Measurements from ENCODE around the gene TCP11. TPM values are rescaled to one million over a fixed set of nuclear protein-coding genes. Genes with fewer than 3 reads are reported as not detected.

The TCP11 gene
- total and polyA plus RNA-seq, 4 donors, result 0.16 to 1.7 (median 0.56) TPM

DNA sequence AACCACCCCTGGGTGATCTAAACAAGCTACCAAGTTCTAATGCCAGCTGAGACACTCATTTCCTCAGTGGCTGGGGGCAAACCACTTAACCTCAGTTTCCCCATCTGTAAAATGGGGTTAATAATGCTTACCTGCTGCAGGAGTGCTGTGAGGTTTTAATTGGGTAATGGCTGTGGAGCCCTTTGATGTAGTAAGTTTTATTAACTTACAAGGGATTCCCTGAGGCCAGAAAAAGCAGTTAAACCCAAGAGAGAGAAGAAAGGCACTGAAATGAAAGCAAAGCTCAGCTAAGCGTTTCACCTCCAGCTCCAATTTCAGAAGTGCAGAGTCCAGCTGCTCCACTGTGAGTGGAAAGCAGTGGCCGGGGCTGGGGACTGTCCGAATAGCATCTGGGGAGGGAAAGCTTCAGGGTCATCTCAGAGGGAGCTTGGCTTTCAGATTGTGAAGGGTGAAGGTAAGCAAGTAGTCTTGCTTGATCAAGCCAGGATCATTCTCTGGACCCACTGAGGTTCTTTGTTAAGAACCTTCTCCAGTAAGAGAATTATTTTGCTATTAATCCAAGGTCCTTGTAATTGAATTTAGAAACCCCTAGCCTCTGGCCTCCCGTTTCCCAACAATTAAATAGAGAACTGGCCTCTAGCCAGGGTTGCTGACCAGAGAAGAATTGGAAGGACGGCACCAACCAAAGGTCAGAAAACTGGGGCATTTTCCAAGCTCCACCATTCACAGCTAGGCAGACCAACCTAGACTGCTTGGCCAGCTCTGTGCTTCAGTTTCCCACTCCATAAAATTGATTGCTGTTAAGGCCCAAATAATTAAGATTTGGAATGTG is 20.9 kb upstream of the TCP11 start:
- ATAC-seq (ENCODE audit: insufficient read depth, low FRiP score), result no peak
- no peak overlapping the region for H3K27ac ChIP-seq (ENCODE audit: low read depth in 1 of 2, low read length in 1 of 2)

DNA sequence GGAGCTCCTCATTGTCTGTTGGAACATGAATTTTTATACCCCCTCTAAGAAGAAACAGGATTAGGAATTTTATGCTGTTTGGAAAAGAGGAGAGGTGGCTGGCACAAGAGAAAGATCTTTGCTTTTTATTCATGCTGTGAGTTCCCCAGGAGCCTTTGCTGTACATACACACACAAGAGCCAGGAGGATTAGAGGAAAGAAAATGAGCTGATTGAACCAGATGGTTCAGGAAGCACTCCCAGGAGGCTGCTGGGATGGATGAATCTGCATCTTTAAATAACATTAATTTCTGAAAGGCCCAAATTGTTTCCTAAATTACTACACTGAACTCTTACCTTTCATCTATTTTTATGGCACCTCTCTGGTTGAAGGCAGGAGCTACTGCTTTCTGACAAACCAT is 20.1 kb upstream of the TCP11 start:
- ATAC-seq (ENCODE audit: insufficient read depth, low FRiP score), result no peak
- Histone ChIP-seq H3K27me3 (ENCODE audit: control insufficient read depth in 3 of 3, insufficient read depth in 3 of 3, low read length in 2 of 3) (no peaks in the 10 kb centered on the region), H3K27ac (ENCODE audit: low read depth in 1 of 2, low read length in 1 of 2) (no peak overlapping the region), H3K9ac (ENCODE audit: insufficient read depth in 1 of 2, low read length in 2 of 2) (no peak overlapping the region), H3K4me1 (ENCODE audit: control insufficient read depth in 5 of 5, insufficient read depth in 5 of 5, low read length in 5 of 5) (peaks cover 3 to 21% (median 12%) of the 10 kb centered on the region in 5 donors), H3K9me3 (ENCODE audit: control insufficient read depth in 4 of 4, insufficient read depth in 3 of 4, low read length in 3 of 4) (no peaks in the 10 kb centered on the region), H3K36me3 (ENCODE audit: control insufficient read depth in 4 of 4, insufficient read depth in 4 of 4, low read length in 4 of 4) (no peaks in the 10 kb centered on the region), H3K4me3 (no peak overlapping the region)
- DNase-seq, result no peak
- TF ChIP-seq, protein P1, sequence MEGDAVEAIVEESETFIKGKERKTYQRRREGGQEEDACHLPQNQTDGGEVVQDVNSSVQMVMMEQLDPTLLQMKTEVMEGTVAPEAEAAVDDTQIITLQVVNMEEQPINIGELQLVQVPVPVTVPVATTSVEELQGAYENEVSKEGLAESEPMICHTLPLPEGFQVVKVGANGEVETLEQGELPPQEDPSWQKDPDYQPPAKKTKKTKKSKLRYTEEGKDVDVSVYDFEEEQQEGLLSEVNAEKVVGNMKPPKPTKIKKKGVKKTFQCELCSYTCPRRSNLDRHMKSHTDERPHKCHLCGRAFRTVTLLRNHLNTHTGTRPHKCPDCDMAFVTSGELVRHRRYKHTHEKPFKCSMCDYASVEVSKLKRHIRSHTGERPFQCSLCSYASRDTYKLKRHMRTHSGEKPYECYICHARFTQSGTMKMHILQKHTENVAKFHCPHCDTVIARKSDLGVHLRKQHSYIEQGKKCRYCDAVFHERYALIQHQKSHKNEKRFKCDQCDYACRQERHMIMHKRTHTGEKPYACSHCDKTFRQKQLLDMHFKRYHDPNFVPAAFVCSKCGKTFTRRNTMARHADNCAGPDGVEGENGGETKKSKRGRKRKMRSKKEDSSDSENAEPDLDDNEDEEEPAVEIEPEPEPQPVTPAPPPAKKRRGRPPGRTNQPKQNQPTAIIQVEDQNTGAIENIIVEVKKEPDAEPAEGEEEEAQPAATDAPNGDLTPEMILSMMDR (IDR thresholded peaks at IDR 0.05; ENCODE audit: control extremely low read depth, extremely low read depth), result no peak

More for the DNA sequence above, 20.9 kb upstream of the TCP11 start:
- peaks cover 3 to 21% (median 14%) of the 10 kb centered on the region in 5 donors for H3K4me1 ChIP-seq (ENCODE audit: control insufficient read depth in 5 of 5, insufficient read depth in 5 of 5, low read length in 5 of 5)
- H3K9me3 ChIP-seq (ENCODE audit: control insufficient read depth in 4 of 4, insufficient read depth in 3 of 4, low read length in 3 of 4), result no peaks in the 10 kb centered on the region
- no peaks in the 10 kb centered on the region for H3K27me3 ChIP-seq (ENCODE audit: control insufficient read depth in 3 of 3, insufficient read depth in 3 of 3, low read length in 2 of 3)
- 64 to 77% methylated on average over 5 of the region's 5 CpGs for WGBS, 2 donors
- H3K36me3 ChIP-seq (ENCODE audit: control insufficient read depth in 4 of 4, insufficient read depth in 4 of 4, low read length in 4 of 4), result no peaks in the 10 kb centered on the region
- no peak for DNase-seq
- H3K4me3 ChIP-seq, result no peak overlapping the region
- TF ChIP-seq, protein P1 (IDR thresholded peaks at IDR 0.05; ENCODE audit: control extremely low read depth, extremely low read depth), result no peak
- no peak overlapping the region for H3K9ac ChIP-seq (ENCODE audit: insufficient read depth in 1 of 2, low read length in 2 of 2)

DNA sequence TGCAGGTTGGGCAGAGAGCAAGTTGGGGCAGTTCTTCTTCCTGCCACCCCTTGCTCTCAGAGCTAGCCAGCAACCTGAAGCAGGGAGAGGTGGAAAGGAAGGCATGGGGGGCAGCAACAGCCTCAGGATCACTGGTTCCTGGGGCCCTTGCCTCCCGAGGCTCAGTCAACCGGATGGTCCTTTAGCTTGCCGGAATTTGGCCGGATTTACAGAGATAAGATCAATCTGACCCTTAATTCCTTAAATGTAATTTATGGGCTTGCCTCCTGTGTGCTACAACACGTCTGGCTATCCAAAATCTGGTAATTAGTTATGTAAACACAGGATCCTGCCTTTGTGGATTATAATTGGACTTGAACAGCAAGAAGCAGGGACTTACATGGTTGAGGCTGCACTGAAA is 19.5 kb upstream of the TCP11 start:
- no peak overlapping the region for H3K9ac ChIP-seq (ENCODE audit: insufficient read depth in 1 of 2, low read length in 2 of 2)

More for the DNA sequence above, 19.5 kb upstream of the TCP11 start:
- H3K4me1 ChIP-seq (ENCODE audit: control insufficient read depth in 5 of 5, insufficient read depth in 5 of 5, low read length in 5 of 5), result peaks cover 3 to 21% (median 12%) of the 10 kb centered on the region in 5 donors
- DNase-seq, result no peak
- 65 to 70% methylated on average over 5 of the region's 5 CpGs for WGBS, 2 donors
- no peaks in the 10 kb centered on the region for H3K9me3 ChIP-seq (ENCODE audit: control insufficient read depth in 4 of 4, insufficient read depth in 3 of 4, low read length in 3 of 4)
- no peak overlapping the region for H3K4me3 ChIP-seq
- ATAC-seq (ENCODE audit: insufficient read depth, low FRiP score), result no peak
- TF ChIP-seq, protein P1 (IDR thresholded peaks at IDR 0.05; ENCODE audit: control extremely low read depth, extremely low read depth), result no peak
- H3K27me3 ChIP-seq (ENCODE audit: control insufficient read depth in 3 of 3, insufficient read depth in 3 of 3, low read length in 2 of 3), result no peaks in the 10 kb centered on the region
- no peak overlapping the region for H3K27ac ChIP-seq (ENCODE audit: low read depth in 1 of 2, low read length in 1 of 2)
- H3K36me3 ChIP-seq (ENCODE audit: control insufficient read depth in 4 of 4, insufficient read depth in 4 of 4, low read length in 4 of 4), result no peaks in the 10 kb centered on the region
